PC-3 (cell line): Measurements from ENCODE around the gene F2RL3. TPM values are rescaled to one million over a fixed set of nuclear protein-coding genes. Genes with fewer than 3 reads are reported as not detected.
"Not testable (repeated sequence)": the region's sequence is repeated elsewhere in the genome, so short reads cannot be mapped to it uniquely, and the experiment has no call there.

Experiments
- ATAC-seq: fragments of 200-7000 bp; cut with Tn5 transposase; 2 replicates; pipeline ENCODE4 v1.9.1; 2020; ENCODE audit warnings: mild to moderate bottlenecking, moderate library complexity
- BruUV-seq: library from RNA; stranded (reverse); fragments of 400-500 nt; replicated peaks from 2 replicates; lab custom pipeline; 2021; lab: Mats Ljungman, UMichigan
- CTCF ChIA-PET: fragments of 300-600 bp; sonication (Branson Sonifier 250); formaldehyde crosslinking; loops from one replicate; lab custom pipeline; 2022; ENCODE audit warnings: antibody characterized with exemption; lab: Charles Lee
- POLR2A ChIA-PET: fragments of 300-600 bp; sonication (Branson Sonifier 250); formaldehyde crosslinking; loops from one replicate; lab custom pipeline; 2022; ENCODE audit warnings: antibody characterized with exemption; ENCODE audit not compliant: unreplicated experiment; lab: Charles Lee
- DNase-seq: peaks from one replicate; pipeline ENCODE4 v3.0.0-alpha.2; 2015
- H2AFZ ChIP-seq: fragments of 300-600 bp; sonication (generic); 2 replicates; pipeline ENCODE4 v1.6.0; 2016; ENCODE audit warnings: antibody characterized with exemption, low read length
- H3F3A ChIP-seq: fragments of 300-600 bp; sonication (generic); one replicate; pipeline ENCODE4 v1.6.0; 2017; ENCODE audit warnings: antibody characterized with exemption, low read length, control low read depth, mild to moderate bottlenecking; ENCODE audit not compliant: unreplicated experiment
- H3K27ac ChIP-seq: fragments of 300-600 bp; sonication (generic); 2 replicates; pipeline ENCODE4 v1.5.1; 2016; ENCODE audit warnings: mild to moderate bottlenecking, low read length
- H3K27me3 ChIP-seq: fragments of 300-600 bp; sonication (generic); 2 replicates; pipeline ENCODE4 v1.6.1; 2016; ENCODE audit warnings: low read length, mixed read lengths
- H3K36me3 ChIP-seq: fragments of 300-600 bp; sonication (generic); 2 replicates; pipeline ENCODE4 v1.6.1; 2016; ENCODE audit warnings: low read depth, mixed run types, low read length, mixed read lengths
- H3K4me1 ChIP-seq: fragments of 300-600 bp; sonication (generic); 2 replicates; pipeline ENCODE4 v1.5.1; 2016; ENCODE audit warnings: low read length; ENCODE audit not compliant: insufficient read depth
- H3K4me2 ChIP-seq: fragments of 300-600 bp; sonication (generic); 2 replicates; pipeline ENCODE4 v1.6.0; 2016; ENCODE audit warnings: low read length
- H3K4me3 ChIP-seq: fragments of 300-600 bp; sonication (generic); 2 replicates; pipeline ENCODE4 v1.5.1; 2016; ENCODE audit warnings: mild to moderate bottlenecking, low read length, mixed read lengths
- H3K79me2 ChIP-seq: fragments of 300-600 bp; sonication (generic); 2 replicates; pipeline ENCODE4 v1.6.1; 2017; ENCODE audit warnings: low read length, mixed read lengths
- H3K9ac ChIP-seq: fragments of 300-600 bp; sonication (generic); 2 replicates; pipeline ENCODE4 v1.6.0; 2016; ENCODE audit warnings: mild to moderate bottlenecking, low read length
- H3K9me2 ChIP-seq: fragments of 300-600 bp; sonication (generic); replicated peaks from 2 replicates; pipeline ENCODE4 v1.6.1; 2016; ENCODE audit warnings: mixed run types, low read length, mixed read lengths
- H3K9me3 ChIP-seq: fragments of 300-600 bp; sonication (generic); 2 replicates; pipeline ENCODE4 v1.6.1; 2016; ENCODE audit warnings: low read length, mixed read lengths
- H4K20me1 ChIP-seq: fragments of 300-600 bp; sonication (generic); 2 replicates; pipeline ENCODE4 v1.6.1; 2016; ENCODE audit warnings: low read length, mixed read lengths
- CTCF ChIP-seq: fragments of 300-600 bp; sonication (generic); conservative IDR thresholded peaks from 2 replicates; pipeline ENCODE4 v1.5.1; 2017; ENCODE audit warnings: antibody characterized with exemption, low read depth, mild to moderate bottlenecking, low read length
- EZH2 ChIP-seq: fragments of 300-600 bp; sonication (generic); IDR thresholded peaks from one replicate; pipeline ENCODE4 v1.6.1; 2017; ENCODE audit warnings: antibody characterized with exemption, mild to moderate bottlenecking, low read length; ENCODE audit not compliant: unreplicated experiment
- EZH2phosphoT487 ChIP-seq: fragments of 300-600 bp; sonication (generic); IDR thresholded peaks from 2 replicates; pipeline ENCODE4 v1.6.1; 2018; ENCODE audit warnings: mild to moderate bottlenecking, antibody characterized with exemption, low read length, borderline replicate concordance
- intact Hi-C: fragments of 100-400 bp; cut with micrococcal nuclease; formaldehyde crosslinking; loops from 2 replicates; pipeline ENCODE4 v1.9.0; 2023
- total RNA-seq: library from RNA; depleted of rRNA; stranded (reverse); fragments of >200 nt; gene quantifications from 2 replicates; pipeline ENCODE4 v1.2.3, GENCODE V29; 2014

Gene F2RL3
- total RNA-seq, 1 experiment from 2014 or later, result 0.07 TPM

GRCh38 chr19:16931306-16931705 lies 42.5 kb downstream of the F2RL3 start:
- CTCF ChIA-PET, result no interaction called here
- no peaks in the 10 kb centered on the region for H4K20me1 ChIP-seq

GRCh38 chr19:16934489-16934888 lies 45.7 kb downstream of the F2RL3 start:
- intact Hi-C loops, result no loop called here
- Histone ChIP-seq H2AFZ (no peak overlapping the region), H3K79me2 (no peaks in the 10 kb centered on the region), H3K4me2 (no peak overlapping the region), H3K4me3 (no peak overlapping the region), H3K36me3 (no peaks in the 10 kb centered on the region), H3K27me3 (0 out of 2 replicates have a peak, but pooled peaks cover 3% of the 10 kb centered on the region), H3K9ac (no peak overlapping the region), H3K27ac (no peak overlapping the region), H3K9me3 (peaks cover 6% of the 10 kb centered on the region), H3K4me1 (no peaks in the 10 kb centered on the region), H4K20me1 (no peaks in the 10 kb centered on the region), H3F3A (no peaks in the 10 kb centered on the region), H3K9me2 (no peaks in the 10 kb centered on the region)
- ChIA-PET CTCF (no interaction called here), POLR2A (no interaction called here)
- ATAC-seq (no peak), DNase-seq (no peak)
- TF ChIP-seq CTCF, result no peak
- no peak for TF ChIP-seq EZH2phosphoT487
- TF ChIP-seq EZH2, result no peak
- no TSS peak for BruUV-seq

More at GRCh38 chr19:16931306-16931705, 42.5 kb downstream of the F2RL3 start:
- TF ChIP-seq EZH2 (no peak), CTCF (no peak), EZH2phosphoT487 (no peak)
- POLR2A ChIA-PET, result no interaction called here
- Histone ChIP-seq H2AFZ (no peak overlapping the region), H3K27me3 (0 out of 2 replicates have a peak, but pooled peaks cover 3% of the 10 kb centered on the region), H3K79me2 (no peaks in the 10 kb centered on the region), H3K9me2 (no peaks in the 10 kb centered on the region), H3F3A (no peaks in the 10 kb centered on the region), H3K4me3 (no peak overlapping the region), H3K9me3 (peaks cover 8% of the 10 kb centered on the region), H3K9ac (no peak overlapping the region), H3K27ac (no peak overlapping the region), H3K36me3 (no peaks in the 10 kb centered on the region), H3K4me1 (no peaks in the 10 kb centered on the region), H3K4me2 (no peak overlapping the region)
- no TSS peak for BruUV-seq
- DNase-seq (no peak), ATAC-seq (no peak)
- intact Hi-C loops, result no loop called here

- no peaks in the 10 kb centered on the region for H3K9me2 ChIP-seq
- H3K79me2 ChIP-seq, result no peaks in the 10 kb centered on the region
- no peaks in the 10 kb centered on the region for H3F3A ChIP-seq
- H4K20me1 ChIP-seq, result no peaks in the 10 kb centered on the region
- H3K4me3 ChIP-seq, result no peak overlapping the region
- ChIA-PET POLR2A (no interaction called here), CTCF (no interaction called here)
- no peak overlapping the region for H2AFZ ChIP-seq
- no peak for DNase-seq
- intact Hi-C loops, result no loop called here
- no peaks in the 10 kb centered on the region for H3K36me3 ChIP-seq
- no peak for TF ChIP-seq EZH2
- peaks cover 3% of the 10 kb centered on the region; the same call in 1 of the 2 replicates for H3K9me3 ChIP-seq
- 0 out of 2 replicates have a peak, but pooled peaks cover 3% of the 10 kb centered on the region for H3K27me3 ChIP-seq
- ATAC-seq, result no peak
- no peaks in the 10 kb centered on the region for H3K4me1 ChIP-seq
- no peak overlapping the region for H3K4me2 ChIP-seq
- no peak overlapping the region for H3K9ac ChIP-seq
- no peak overlapping the region for H3K27ac ChIP-seq
- no TSS peak for BruUV-seq
Observed at GRCh38 chr19:16936901-16937300, 48.1 kb downstream of the F2RL3 start.

- H4K20me1 ChIP-seq, CTCF ChIA-PET, H3K4me1 ChIP-seq, ATAC-seq, H3K36me3 ChIP-seq, POLR2A ChIA-PET, H3K27ac ChIP-seq, intact Hi-C loops, BruUV-seq, DNase-seq, H3K9ac ChIP-seq, H3K79me2 ChIP-seq, H3K9me2 ChIP-seq, H2AFZ ChIP-seq, H3K9me3 ChIP-seq, H3K4me2 ChIP-seq, H3K27me3 ChIP-seq, H3F3A ChIP-seq, H3K4me3 ChIP-seq: not testable (repeated sequence)
Observed at GRCh38 chr19:16937796-16938195, 49.0 kb downstream of the F2RL3 start.
